Activated naive CD4-positive, alpha-beta T cell treated with anti-CD3 and anti-CD28 coated beads for 36 hours (primary cell): ENCODE data around the gene UMAD1. TPM values are rescaled to one million over a fixed set of nuclear protein-coding genes. Genes with fewer than 3 reads are reported as not detected.
"Not testable (repeated sequence)": the region's sequence is repeated elsewhere in the genome, so short reads cannot be mapped to it uniquely, and the experiment has no call there.

Experiments
- CTCF ChIA-PET: fragments of 350-600 bp; sonication (Branson Sonifier 250); formaldehyde crosslinking; loops from one replicate; lab custom pipeline; 2021; ENCODE audit warnings: antibody characterized with exemption; lab: Charles Lee
- DNase-seq: peaks from one replicate; pipeline ENCODE4 v3.0.0-alpha.2; 2020
- H3K27ac Mint-ChIP-seq: one replicate; pipeline ENCODE4 v1.8.0; 2021; ENCODE audit warnings: mild to moderate bottlenecking, mixed read lengths
- H3K27me3 Mint-ChIP-seq: one replicate; pipeline ENCODE4 v1.8.0; 2021; ENCODE audit warnings: low read depth, mixed read lengths
- H3K36me3 Mint-ChIP-seq: one replicate; pipeline ENCODE4 v1.8.0; 2021; ENCODE audit warnings: low read depth, mixed read lengths
- H3K4me1 Mint-ChIP-seq: one replicate; pipeline ENCODE4 v1.8.0; 2021; ENCODE audit warnings: low read depth, mixed read lengths
- H3K4me3 Mint-ChIP-seq: one replicate; pipeline ENCODE4 v1.8.0; 2021; ENCODE audit warnings: mild to moderate bottlenecking, moderate library complexity, mixed read lengths
- H3K9me3 Mint-ChIP-seq: one replicate; pipeline ENCODE4 v1.8.0; 2021; ENCODE audit warnings: mixed read lengths
- intact Hi-C: fragments of 100-400 bp; cut with micrococcal nuclease; formaldehyde crosslinking; loops from one replicate; pipeline ENCODE4 v1.15.1; 2023
- total RNA-seq, 2 experiments: library from RNA; stranded (reverse); gene quantifications; one replicate each; pipeline ENCODE4 v1.2.3, GENCODE V29; 2021

UMAD1 gene
- total RNA-seq, 2 experiments from 2014 or later: 13.8 to 14.3 TPM

DNA sequence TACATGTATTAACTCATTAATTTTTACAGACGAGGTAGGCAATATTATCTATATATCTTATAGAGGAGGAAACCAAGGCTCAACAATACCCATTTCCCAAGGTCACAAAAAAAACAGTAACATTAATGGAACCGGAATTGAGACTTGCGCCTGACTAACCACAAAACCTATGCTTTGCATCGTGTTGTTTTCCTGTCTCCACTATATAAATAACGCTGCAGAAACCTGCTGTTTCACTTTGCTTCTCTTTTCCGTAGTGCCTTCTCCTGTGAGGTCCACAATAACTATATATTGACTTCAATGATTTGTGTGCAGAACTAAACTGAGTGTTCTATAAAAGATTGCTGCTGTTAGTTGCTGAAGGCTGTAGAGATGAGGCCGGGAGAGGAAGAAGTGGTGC, 175.5 kb downstream of the UMAD1 start:
- intact Hi-C loops: loop anchor here (2.0 to 10.0 kb wide), 2 partner anchors 43 to 479 kb away; no protein-coding TSS in a partner anchor
- H3K4me1 Mint-ChIP-seq: peaks cover 32% of the 10 kb centered on the region
- CTCF ChIA-PET: no interaction called here
- peaks cover 6% of the 10 kb centered on the region for H3K9me3 Mint-ChIP-seq
- H3K27ac Mint-ChIP-seq: no peak overlapping the region
- H3K27me3 Mint-ChIP-seq: no peaks in the 10 kb centered on the region
- DNase-seq: peak; percentile 14
- peaks cover 18% of the 10 kb centered on the region for H3K36me3 Mint-ChIP-seq
- H3K4me3 Mint-ChIP-seq: no peak overlapping the region

DNA sequence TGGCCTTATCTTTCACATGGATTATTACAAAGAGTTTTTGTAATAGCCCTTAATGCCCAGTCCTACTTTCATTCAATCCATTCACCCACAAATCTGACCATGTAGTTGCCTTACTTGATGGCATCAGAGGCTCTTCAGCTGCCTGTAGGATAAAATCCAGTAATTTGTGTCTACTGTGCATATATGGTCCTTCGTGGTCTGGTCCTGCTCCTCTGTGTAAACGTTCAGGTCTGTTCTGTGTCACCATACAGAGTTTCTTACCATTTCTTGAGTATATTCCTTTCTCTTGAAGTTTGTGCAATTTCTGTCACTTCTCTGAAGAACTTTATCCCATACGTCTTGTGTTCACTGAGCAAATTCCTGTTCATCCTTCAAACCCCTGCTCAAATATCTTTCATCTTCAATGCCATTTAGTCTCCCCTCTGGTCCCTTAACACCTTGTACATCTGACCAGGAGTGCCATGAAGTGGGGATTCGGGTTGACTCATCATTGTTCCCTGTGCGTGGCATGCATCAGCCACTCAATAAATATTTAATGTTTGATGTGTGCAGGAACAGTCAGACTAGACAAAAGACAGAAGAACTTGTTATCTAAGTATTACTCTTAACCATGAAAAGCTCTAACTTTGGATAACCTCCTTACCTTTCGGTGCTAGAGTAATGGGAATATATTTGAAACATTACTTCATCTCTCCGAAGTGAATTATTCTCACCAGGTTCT, 176.4 kb downstream of the UMAD1 start:
- Mint-ChIP-seq H3K27ac (no peak overlapping the region), H3K36me3 (peaks cover 18% of the 10 kb centered on the region), H3K9me3 (peaks cover 6% of the 10 kb centered on the region), H3K27me3 (no peaks in the 10 kb centered on the region), H3K4me1 (peaks cover 32% of the 10 kb centered on the region), H3K4me3 (no peak overlapping the region)
- intact Hi-C loops: loop anchor here (2.0 to 10.0 kb wide), 2 partner anchors 44 to 478 kb away; no protein-coding TSS in a partner anchor
- peak; percentile 41 for DNase-seq
- CTCF ChIA-PET: no interaction called here

DNA sequence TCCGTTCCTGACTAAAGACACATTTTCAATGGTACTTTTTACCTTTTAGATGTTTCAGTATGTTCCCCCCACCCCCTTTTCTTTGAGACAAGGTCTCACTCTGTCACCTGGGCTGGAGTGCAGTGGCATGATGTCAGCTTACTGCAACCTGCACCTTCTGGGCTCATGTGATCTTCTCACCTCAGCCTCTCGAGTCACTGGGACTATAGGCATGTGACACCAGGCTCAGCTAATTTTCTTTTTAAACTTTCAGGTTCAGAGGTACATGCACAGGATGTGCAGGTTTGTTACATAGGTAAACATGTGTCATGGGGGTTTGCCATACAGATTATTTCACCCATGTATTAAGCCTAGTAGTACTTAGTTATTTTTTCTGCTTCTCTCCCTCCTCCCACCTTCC, 177.2 kb downstream of the UMAD1 start:
- intact Hi-C loops: loop anchor here (2.0 to 10.0 kb wide), 2 partner anchors 45 to 477 kb away; no protein-coding TSS in a partner anchor
- H3K36me3 Mint-ChIP-seq: peaks cover 18% of the 10 kb centered on the region
- H3K4me3 Mint-ChIP-seq: no peak overlapping the region
- H3K27ac Mint-ChIP-seq: no peak overlapping the region
- no peaks in the 10 kb centered on the region for H3K27me3 Mint-ChIP-seq
- H3K9me3 Mint-ChIP-seq: peaks cover 6% of the 10 kb centered on the region
- H3K4me1 Mint-ChIP-seq: peaks cover 32% of the 10 kb centered on the region
- CTCF ChIA-PET: interaction anchor here (0.6 kb wide), 1 partner anchor 635 kb away, joined by 3 read pairs; no protein-coding TSS in a partner anchor
- DNase-seq: no peak

- DNase-seq, H3K27me3 Mint-ChIP-seq, H3K9me3 Mint-ChIP-seq: not testable (repeated sequence)
Observed at GRCh38 chr7:7818179-7818578, 177.6 kb downstream of the UMAD1 start.

DNA sequence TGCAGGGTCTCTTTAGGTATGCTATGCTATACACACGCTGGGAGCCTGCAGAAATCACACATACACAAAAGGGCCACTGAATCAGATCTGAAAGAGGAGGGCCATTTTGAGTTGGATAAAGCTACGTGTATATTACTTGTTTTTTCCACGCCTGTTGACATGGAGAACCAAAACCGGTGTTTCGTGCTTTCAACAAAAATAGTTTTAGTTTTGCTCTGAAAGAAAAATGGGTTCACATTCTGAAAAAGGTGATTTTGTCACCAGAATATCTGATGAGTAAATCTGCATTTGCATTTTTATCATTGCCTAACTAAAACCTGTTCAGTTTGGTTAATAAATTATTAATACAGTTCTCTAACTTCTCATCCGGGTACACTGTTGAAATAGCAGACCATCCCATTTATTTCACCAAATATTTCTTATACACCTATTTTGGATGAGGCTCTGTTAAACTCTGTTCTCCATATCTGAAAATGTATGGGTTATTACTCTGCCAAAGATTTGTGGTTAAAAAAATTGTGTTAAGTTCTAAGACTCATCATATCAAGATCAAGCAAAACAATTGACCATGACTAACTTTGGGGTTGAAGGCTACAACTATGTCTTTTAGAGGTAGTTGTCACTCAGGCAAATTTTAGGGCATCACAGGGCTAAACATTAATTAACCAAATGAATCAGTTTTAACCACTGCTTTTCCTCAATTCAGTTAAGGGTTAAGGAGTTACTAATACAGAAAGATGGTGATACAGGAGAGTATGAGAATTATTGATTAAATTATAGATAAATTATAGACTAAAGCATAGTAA, 179.1 kb downstream of the UMAD1 start:
- H3K4me3 Mint-ChIP-seq: no peak overlapping the region
- H3K9me3 Mint-ChIP-seq: peaks cover 8% of the 10 kb centered on the region
- no peak for DNase-seq
- H3K4me1 Mint-ChIP-seq: peaks cover 31% of the 10 kb centered on the region
- no peaks in the 10 kb centered on the region for H3K27me3 Mint-ChIP-seq
- peaks cover 13% of the 10 kb centered on the region for H3K36me3 Mint-ChIP-seq
- H3K27ac Mint-ChIP-seq: no peak overlapping the region
- CTCF ChIA-PET: no interaction called here
- intact Hi-C loops: loop anchor here (10.0 kb wide), 1 partner anchor 475 kb away; no protein-coding TSS in a partner anchor

More at GRCh38 chr7:7818179-7818578, 177.6 kb downstream of the UMAD1 start:
- intact Hi-C loops: loop anchor here (10.0 kb wide), 1 partner anchor 477 kb away; no protein-coding TSS in a partner anchor
- H3K27ac Mint-ChIP-seq, H3K4me3 Mint-ChIP-seq: not testable (repeated sequence)
- CTCF ChIA-PET: interaction anchor here (0.6 kb wide), 1 partner anchor 635 kb away, joined by 3 read pairs; no protein-coding TSS in a partner anchor
- Mint-ChIP-seq H3K4me1 (peaks cover 32% of the 10 kb centered on the region), H3K36me3 (peaks cover 16% of the 10 kb centered on the region)

GRCh38 chr7:7820409-7820808, 179.9 kb downstream of the UMAD1 start:
- DNase-seq: no peak
- peaks cover 24% of the 10 kb centered on the region for H3K4me1 Mint-ChIP-seq
- peaks cover 14% of the 10 kb centered on the region for H3K9me3 Mint-ChIP-seq
- intact Hi-C loops: no loop called here
- H3K27me3 Mint-ChIP-seq: no peaks in the 10 kb centered on the region
- H3K36me3 Mint-ChIP-seq: peaks cover 19% of the 10 kb centered on the region
- CTCF ChIA-PET: no interaction called here
- H3K27ac Mint-ChIP-seq: no peak overlapping the region
- H3K4me3 Mint-ChIP-seq: no peak overlapping the region

- intact Hi-C loops: no loop called here
- H3K27ac Mint-ChIP-seq: no peak overlapping the region
- peaks cover 14% of the 10 kb centered on the region for H3K9me3 Mint-ChIP-seq
- H3K36me3 Mint-ChIP-seq: peaks cover 19% of the 10 kb centered on the region
- peaks cover 19% of the 10 kb centered on the region for H3K4me1 Mint-ChIP-seq
- no peak overlapping the region for H3K4me3 Mint-ChIP-seq
- no peaks in the 10 kb centered on the region for H3K27me3 Mint-ChIP-seq
- no peak for DNase-seq
- CTCF ChIA-PET: no interaction called here
Observed at GRCh38 chr7:7820939-7821338, 180.4 kb downstream of the UMAD1 start.

DNA sequence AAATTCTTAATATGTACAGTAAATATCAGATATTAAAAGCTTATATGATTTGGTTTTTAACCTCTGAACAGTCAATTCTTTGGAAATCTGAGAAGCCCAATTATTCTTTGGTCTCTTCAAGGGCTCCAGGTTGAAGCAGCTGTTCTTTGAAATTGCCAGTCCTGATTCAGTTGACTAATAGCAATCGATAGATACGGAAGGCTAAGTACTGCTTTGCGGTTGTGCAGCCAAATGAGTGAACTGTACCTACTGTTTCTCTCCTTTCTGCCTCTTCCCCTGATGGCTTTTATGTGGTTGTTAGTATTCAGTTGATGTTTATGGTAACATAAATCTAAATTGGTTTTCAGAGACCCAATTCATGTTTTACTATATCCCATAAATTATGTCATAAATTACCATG, 181.0 kb downstream of the UMAD1 start:
- Mint-ChIP-seq H3K9me3 (peaks cover 14% of the 10 kb centered on the region), H3K4me3 (no peak overlapping the region), H3K36me3 (peaks cover 22% of the 10 kb centered on the region), H3K27me3 (no peaks in the 10 kb centered on the region), H3K27ac (no peak overlapping the region), H3K4me1 (peaks cover 15% of the 10 kb centered on the region)
- intact Hi-C loops: no loop called here
- CTCF ChIA-PET: no interaction called here
- DNase-seq: no peak

GRCh38 chr7:7825294-7825693, 184.7 kb downstream of the UMAD1 start:
- H3K4me1 Mint-ChIP-seq, intact Hi-C loops, H3K27ac Mint-ChIP-seq, DNase-seq, CTCF ChIA-PET, H3K27me3 Mint-ChIP-seq, H3K4me3 Mint-ChIP-seq: not testable (repeated sequence)
- H3K9me3 Mint-ChIP-seq: peaks cover 11% of the 10 kb centered on the region
- peaks cover 16% of the 10 kb centered on the region for H3K36me3 Mint-ChIP-seq

DNA sequence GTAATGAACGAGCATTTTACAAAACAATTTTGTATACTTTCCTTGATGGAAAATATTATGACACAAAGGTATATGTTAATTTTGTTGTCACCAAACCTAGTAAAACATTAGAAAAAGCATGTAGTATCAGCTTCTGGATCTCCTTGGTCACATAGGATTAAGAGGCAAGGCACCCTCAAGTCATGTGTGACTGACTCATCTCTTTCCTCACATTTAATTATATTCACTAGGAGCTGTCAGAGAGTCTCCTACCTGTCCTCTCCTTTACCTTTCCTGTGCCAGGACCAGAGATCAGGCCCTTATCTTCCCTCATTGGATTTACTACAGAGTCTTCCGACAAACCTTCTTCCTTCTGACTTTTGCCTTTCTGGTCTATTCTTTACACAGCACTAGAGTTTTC, 189.1 kb downstream of the UMAD1 start:
- no peak for DNase-seq
- H3K4me3 Mint-ChIP-seq: no peak overlapping the region
- CTCF ChIA-PET: interaction anchor here (0.5 kb wide), 1 partner anchor 28 kb away, joined by 3 read pairs; no protein-coding TSS in a partner anchor
- intact Hi-C loops: loop anchor here (1.0 to 10.0 kb wide), 3 partner anchors 57 to 205 kb away; partner anchors contain the start of gene GLCCI1
- no peaks in the 10 kb centered on the region for H3K27me3 Mint-ChIP-seq
- H3K9me3 Mint-ChIP-seq: peaks cover 7% of the 10 kb centered on the region
- peaks cover 17% of the 10 kb centered on the region for H3K4me1 Mint-ChIP-seq
- H3K36me3 Mint-ChIP-seq: peaks cover 24% of the 10 kb centered on the region
- no peak overlapping the region for H3K27ac Mint-ChIP-seq

DNA sequence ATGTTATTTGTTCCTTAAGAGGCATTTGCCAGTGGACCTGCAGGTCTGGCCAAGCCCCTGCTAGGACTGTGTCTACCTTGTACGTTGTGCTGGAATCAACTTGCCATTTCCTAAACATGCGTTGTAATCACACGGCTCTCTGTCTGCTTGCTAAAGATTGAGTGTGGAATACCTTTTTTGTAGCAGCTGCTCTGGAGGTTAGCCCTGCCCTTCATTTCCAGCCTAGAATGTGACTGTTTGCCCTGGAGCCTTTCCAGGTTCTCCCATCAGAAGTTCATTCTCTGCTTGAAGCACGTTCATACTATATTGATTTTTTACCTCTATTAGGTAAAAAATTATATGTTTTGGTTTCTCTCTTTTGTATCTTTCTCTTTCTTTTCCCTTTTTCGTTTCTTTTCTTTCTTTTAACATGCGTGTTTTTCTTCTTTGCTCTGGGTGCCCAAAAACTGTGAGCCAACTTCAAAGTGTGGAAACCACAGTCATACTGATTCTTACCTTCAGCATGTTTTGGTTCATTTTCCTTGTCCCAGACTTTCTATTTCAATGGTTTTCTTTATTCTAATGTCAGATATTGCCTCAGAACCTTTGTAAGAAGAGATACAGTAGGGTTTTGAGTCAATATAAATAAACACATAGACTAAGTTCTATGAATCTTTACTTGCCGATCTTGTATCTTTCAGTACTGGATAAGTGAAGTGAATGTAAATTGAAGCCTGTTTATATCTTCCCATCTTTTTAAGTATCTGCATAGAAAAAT, 189.7 kb downstream of the UMAD1 start:
- H3K27me3 Mint-ChIP-seq: no peaks in the 10 kb centered on the region
- peaks cover 18% of the 10 kb centered on the region for H3K4me1 Mint-ChIP-seq
- no peak overlapping the region for H3K4me3 Mint-ChIP-seq
- intact Hi-C loops: loop anchor here (1.0 to 10.0 kb wide), 3 partner anchors 58 to 205 kb away; partner anchors contain the start of gene GLCCI1
- CTCF ChIA-PET: no interaction called here
- H3K27ac Mint-ChIP-seq: no peak overlapping the region
- peaks cover 1% of the 10 kb centered on the region for H3K9me3 Mint-ChIP-seq
- DNase-seq: peak; percentile 15
- H3K36me3 Mint-ChIP-seq: peaks cover 17% of the 10 kb centered on the region
